GM13976 (cell line): ENCODE results near the gene UTS2.
A peak's percentile ranks its signal among the peaks of the same experiment; 100 is the strongest.

Experiments
- DNase-seq: peaks from one replicate; pipeline ENCODE4 v3.0.0; 2012; ENCODE audit warnings: low spot score
- in situ Hi-C: fragments of 300-500 bp; cut with MboI; formaldehyde crosslinking; loops from one replicate; pipeline ENCODE4 v1.12.0; 2022; ENCODE audit warnings: low sequenced_read_pairs, mixed read lengths, inconsistent platforms; ENCODE audit not compliant: unreplicated experiment
- TF ChIP-seq, protein P1 (sequence below): IDR thresholded peaks from 2 replicates; pipeline ENCODE4 v1.5.1; 2012; ENCODE audit warnings: borderline replicate concordance, mild to moderate bottlenecking; ENCODE audit not compliant: insufficient read depth; ENCODE audit errors: extremely low read depth, missing control alignments, control extremely low read depth

UTS2 gene

DNA sequence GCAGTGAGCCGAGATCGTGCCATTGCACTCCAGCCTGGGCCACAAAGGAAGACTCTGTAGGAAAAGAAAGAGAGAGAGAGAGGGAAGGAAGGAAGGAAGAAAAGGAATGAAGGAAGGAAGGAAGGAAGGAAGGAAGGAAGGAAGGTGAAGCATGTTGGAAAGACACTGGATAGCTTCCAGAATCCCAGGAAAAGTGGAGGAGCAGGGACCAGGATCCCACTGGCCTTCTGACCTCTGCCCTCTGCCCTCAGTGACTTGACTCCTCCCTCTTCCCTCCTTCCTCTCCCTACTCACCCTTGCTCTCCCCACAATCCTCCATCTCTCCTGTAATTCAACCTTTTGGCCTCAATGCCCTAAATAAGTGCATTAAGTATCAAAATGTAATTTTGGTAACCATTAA, 4.1 kb upstream of the UTS2 start:
- TF ChIP-seq, protein P1, sequence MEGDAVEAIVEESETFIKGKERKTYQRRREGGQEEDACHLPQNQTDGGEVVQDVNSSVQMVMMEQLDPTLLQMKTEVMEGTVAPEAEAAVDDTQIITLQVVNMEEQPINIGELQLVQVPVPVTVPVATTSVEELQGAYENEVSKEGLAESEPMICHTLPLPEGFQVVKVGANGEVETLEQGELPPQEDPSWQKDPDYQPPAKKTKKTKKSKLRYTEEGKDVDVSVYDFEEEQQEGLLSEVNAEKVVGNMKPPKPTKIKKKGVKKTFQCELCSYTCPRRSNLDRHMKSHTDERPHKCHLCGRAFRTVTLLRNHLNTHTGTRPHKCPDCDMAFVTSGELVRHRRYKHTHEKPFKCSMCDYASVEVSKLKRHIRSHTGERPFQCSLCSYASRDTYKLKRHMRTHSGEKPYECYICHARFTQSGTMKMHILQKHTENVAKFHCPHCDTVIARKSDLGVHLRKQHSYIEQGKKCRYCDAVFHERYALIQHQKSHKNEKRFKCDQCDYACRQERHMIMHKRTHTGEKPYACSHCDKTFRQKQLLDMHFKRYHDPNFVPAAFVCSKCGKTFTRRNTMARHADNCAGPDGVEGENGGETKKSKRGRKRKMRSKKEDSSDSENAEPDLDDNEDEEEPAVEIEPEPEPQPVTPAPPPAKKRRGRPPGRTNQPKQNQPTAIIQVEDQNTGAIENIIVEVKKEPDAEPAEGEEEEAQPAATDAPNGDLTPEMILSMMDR: no peak
- no peak for DNase-seq
- in situ Hi-C loops: no loop called here

- in situ Hi-C loops: no loop called here
- DNase-seq: peak; percentile 55
- TF ChIP-seq, protein P1: no peak
Observed at GRCh38 chr1:7856345-7856744, 3.5 kb upstream of the UTS2 start.

DNA sequence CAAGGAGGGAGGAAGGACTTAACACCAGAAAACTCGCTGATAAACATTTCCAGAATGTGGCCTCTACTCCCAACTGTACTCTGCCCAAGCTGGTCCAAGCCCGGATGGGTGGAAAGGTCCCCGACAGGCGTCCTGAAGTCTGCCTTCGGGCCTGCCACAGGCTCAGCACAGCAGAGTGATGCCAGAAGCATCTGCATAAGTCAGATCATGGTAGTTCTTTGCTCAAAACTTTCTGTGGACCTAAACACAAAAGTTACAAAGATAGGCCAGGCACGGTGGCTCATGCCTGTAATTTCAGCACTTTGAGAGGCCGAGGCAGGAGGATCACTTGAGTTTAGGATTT, 790 bp upstream of the UTS2 start:
- TF ChIP-seq, protein P1: no peak
- DNase-seq: no peak
- in situ Hi-C loops: no loop called here

DNA sequence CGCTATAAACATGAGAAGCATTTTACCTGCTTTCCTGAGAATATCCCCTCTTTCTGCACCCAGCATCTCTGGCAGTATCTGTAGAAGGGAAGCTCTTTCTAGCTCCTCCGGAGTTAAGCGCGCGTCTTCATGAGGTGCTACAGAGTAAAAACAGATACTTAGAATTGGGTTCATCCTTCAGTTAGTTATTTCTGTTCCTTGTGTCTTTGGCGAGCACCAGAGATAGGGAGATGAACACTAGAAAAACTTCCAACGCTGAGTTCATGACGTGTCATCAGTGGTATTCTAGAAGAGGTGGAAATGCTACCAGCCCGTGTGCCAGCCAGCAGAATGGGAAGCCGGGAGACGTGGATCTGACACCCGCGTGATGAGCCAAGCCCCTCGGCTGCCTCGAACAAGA, 2.1 kb downstream of the UTS2 start:
- no peak for DNase-seq
- TF ChIP-seq, protein P1: no peak
- in situ Hi-C loops: no loop called here

DNA sequence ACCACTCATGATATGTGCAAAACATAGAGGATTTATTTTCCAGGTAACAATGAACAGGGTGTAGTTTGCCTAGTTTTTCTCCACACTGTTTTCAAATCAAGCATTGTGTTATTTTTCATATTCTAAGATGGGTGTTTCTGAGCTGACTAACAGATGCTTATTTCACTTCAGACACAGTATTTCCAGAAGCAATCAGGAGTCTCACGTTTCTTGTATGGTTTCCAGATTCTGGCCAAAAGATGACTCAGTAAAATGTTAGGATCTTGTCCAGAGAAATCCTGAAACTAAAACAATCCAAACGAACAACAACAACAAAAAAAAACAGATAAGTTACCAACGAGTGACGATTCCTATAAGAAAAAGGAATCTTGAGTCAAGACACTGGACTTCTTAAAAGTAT, 5.3 kb downstream of the UTS2 start:
- TF ChIP-seq, protein P1: no peak
- in situ Hi-C loops: no loop called here
- no peak for DNase-seq

GRCh38 chr1:7846656-7847055, 6.2 kb downstream of the UTS2 start:
- DNase-seq: no peak
- in situ Hi-C loops: no loop called here
- TF ChIP-seq, protein P1: no peak

DNA sequence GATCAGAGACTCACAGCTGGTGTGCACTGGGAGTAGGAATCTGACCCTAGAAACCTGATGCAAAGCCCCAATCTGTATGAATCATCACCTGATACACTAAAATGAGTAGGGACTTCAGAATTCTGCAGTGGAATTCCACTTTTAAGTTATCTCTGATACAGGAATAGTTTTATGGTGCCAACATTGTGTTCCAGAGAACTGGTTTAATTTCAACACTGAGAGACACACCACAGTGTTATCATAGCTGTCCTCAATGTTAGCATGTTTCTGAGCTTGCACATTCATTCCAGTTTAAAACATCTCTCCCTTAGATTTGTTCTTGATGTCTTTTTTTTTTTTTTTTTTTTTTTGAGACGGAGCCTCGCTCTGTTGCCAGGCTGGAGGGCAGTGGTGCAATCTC, 7.1 kb downstream of the UTS2 start:
- in situ Hi-C loops: no loop called here
- DNase-seq: no peak
- TF ChIP-seq, protein P1: no peak
